Neural cell (in vitro differentiated cells): Measurements from ENCODE around the gene CEP128. TPM values are rescaled to one million over a fixed set of nuclear protein-coding genes. Genes with fewer than 3 reads are reported as not detected.

Experiments used
- H2AFZ ChIP-seq: fragments of 200-600, 300-800 bp; sonication (generic), shearing (Covaris generic); 2 replicates; pipeline ENCODE4 v1.6.0; 2014; ENCODE audit warnings: low read depth, mild to moderate bottlenecking, antibody characterized with exemption, low read length, moderate library complexity
- H3F3A ChIP-seq: fragments of 200-600 bp; shearing (Covaris generic); 2 replicates; pipeline ENCODE4 v1.6.1; 2016; ENCODE audit warnings: mild to moderate bottlenecking, moderate library complexity, mixed read lengths, antibody characterized with exemption, low read length; ENCODE audit not compliant: insufficient read depth, poor library complexity, severe bottlenecking
- H3K27ac ChIP-seq: fragments of 200-600, 300-800 bp; sonication (generic), shearing (Covaris generic); 2 replicates; pipeline ENCODE4 v1.5.1; 2014; ENCODE audit warnings: mild to moderate bottlenecking, low read length, moderate library complexity
- H3K27me3 ChIP-seq: fragments of 300-800, 200-600 bp; sonication (generic), shearing (Covaris generic); 2 replicates; pipeline ENCODE4 v1.6.0; 2014; ENCODE audit warnings: mild to moderate bottlenecking, low read depth, low read length, moderate library complexity; ENCODE audit not compliant: insufficient read depth
- H3K36me3 ChIP-seq: fragments of 300-800, 200-600 bp; sonication (generic), shearing (Covaris generic); 2 replicates; pipeline ENCODE4 v1.5.1; 2014; ENCODE audit warnings: mild to moderate bottlenecking, antibody characterized with exemption, low read length, moderate library complexity; ENCODE audit not compliant: insufficient read depth
- H3K4me2 ChIP-seq: fragments of 300-800, 200-600 bp; sonication (generic), shearing (Covaris generic); 2 replicates; pipeline ENCODE4 v1.6.0; 2014; ENCODE audit warnings: mild to moderate bottlenecking, low read length
- H3K4me3 ChIP-seq: fragments of 300-800, 200-600 bp; sonication (generic), shearing (Covaris generic); 2 replicates; pipeline ENCODE4 v1.5.1; 2014; ENCODE audit warnings: mild to moderate bottlenecking, low read length, moderate library complexity
- H3K79me2 ChIP-seq: fragments of 200-600 bp; shearing (Covaris generic); replicated peaks from 2 replicates; pipeline ENCODE4 v1.6.0; 2014; ENCODE audit warnings: mild to moderate bottlenecking, low read length, moderate library complexity; ENCODE audit not compliant: insufficient read depth
- H3K9ac ChIP-seq: fragments of 300-800, 200-600 bp; sonication (generic), shearing (Covaris generic); 2 replicates; pipeline ENCODE4 v1.6.1; 2016; ENCODE audit warnings: mild to moderate bottlenecking, low read length, mixed read lengths
- H3K9me2 ChIP-seq: fragments of 200-600 bp; shearing (Covaris generic); 2 replicates; pipeline ENCODE4 v1.6.1; 2016; ENCODE audit warnings: mild to moderate bottlenecking, low read length, mixed read lengths; ENCODE audit not compliant: insufficient read depth
- H3K9me3 ChIP-seq: fragments of 200-600, 300-800 bp; sonication (generic), shearing (Covaris generic); 2 replicates; pipeline ENCODE4 v1.6.1; 2016; ENCODE audit warnings: mild to moderate bottlenecking, mixed run types, low read length, moderate library complexity, mixed read lengths
- H4K20me1 ChIP-seq: fragments of 200-600 bp; shearing (Covaris generic); 2 replicates; pipeline ENCODE4 v1.6.1; 2016; ENCODE audit warnings: mild to moderate bottlenecking, mixed run types; ENCODE audit not compliant: insufficient read depth
- EP300 ChIP-seq: fragments of 450-650 bp; conservative IDR thresholded peaks from 2 replicates; pipeline ENCODE4 v1.6.1; 2014; ENCODE audit warnings: antibody characterized with exemption, mild to moderate bottlenecking, moderate library complexity; ENCODE audit not compliant: poor library complexity, severe bottlenecking
- EZH2 ChIP-seq: fragments of 200-600, 300-800 bp; shearing (Covaris generic), sonication (generic); IDR thresholded peaks from 2 replicates; pipeline ENCODE4 v1.6.1; 2014; ENCODE audit warnings: antibody characterized with exemption, low read length, borderline replicate concordance, mild to moderate bottlenecking; ENCODE audit not compliant: insufficient read depth, poor library complexity, severe bottlenecking
- MXI1 ChIP-seq: fragments of 450-650 bp; conservative IDR thresholded peaks from 2 replicates; pipeline ENCODE4 v1.6.1; 2014; ENCODE audit warnings: antibody characterized with exemption, mild to moderate bottlenecking; ENCODE audit not compliant: poor library complexity, severe bottlenecking
- POLR2AphosphoS5 ChIP-seq: IDR thresholded peaks from 2 replicates; pipeline ENCODE4 v1.6.1; 2012
- RAD21 ChIP-seq: fragments of 450-650 bp; conservative IDR thresholded peaks from 2 replicates; pipeline ENCODE4 v1.6.1; 2014; ENCODE audit warnings: antibody characterized with exemption, mild to moderate bottlenecking, moderate library complexity
- REST ChIP-seq: IDR thresholded peaks from 2 replicates; pipeline ENCODE4 v1.6.1; 2012; ENCODE audit warnings: borderline replicate concordance
- SMC3 ChIP-seq: fragments of 450-650 bp; conservative IDR thresholded peaks from 2 replicates; pipeline ENCODE4 v1.6.1; 2014; ENCODE audit warnings: antibody characterized with exemption, mild to moderate bottlenecking, moderate library complexity; ENCODE audit not compliant: poor library complexity
- TAF1 ChIP-seq: IDR thresholded peaks from 2 replicates; pipeline ENCODE4 v1.6.1; 2012; ENCODE audit warnings: low read depth
- polyA plus RNA-seq: library from polyadenylated mRNA; depleted of rRNA; stranded (reverse); fragments of >200 nt; gene quantifications from 2 replicates; pipeline ENCODE4 v1.2.3, GENCODE V29; 2014
- TF ChIP-seq, protein P1 (sequence below): fragments of 450-650 bp; IDR thresholded peaks from 2 replicates; pipeline ENCODE4 v1.5.1; 2014; ENCODE audit warnings: antibody characterized with exemption, mild to moderate bottlenecking, moderate library complexity; ENCODE audit not compliant: poor library complexity, severe bottlenecking

CEP128 gene
- polyA plus RNA-seq, 1 donor from 2014 or later, result 5.5 TPM

DNA sequence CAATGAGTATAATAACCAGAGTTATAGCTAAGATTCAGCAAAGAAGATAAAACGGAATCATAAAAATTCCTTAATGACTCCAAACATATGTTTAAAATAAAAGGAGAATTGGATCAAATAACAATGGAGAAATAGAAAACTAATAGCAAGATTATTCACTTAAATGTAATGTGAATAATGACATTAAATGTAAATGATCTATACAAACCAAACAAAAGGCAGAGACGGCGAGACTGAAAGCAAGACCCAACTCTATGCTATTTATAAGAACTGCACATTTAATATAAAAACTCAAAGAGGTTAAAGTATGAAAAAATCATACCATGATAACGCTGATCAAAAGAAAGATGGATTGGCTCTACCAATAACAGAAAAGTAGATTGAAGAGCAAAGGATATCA lies 10.0 kb upstream of the CEP128 start:
- H4K20me1 ChIP-seq, result no peaks in the 10 kb centered on the region
- no peak overlapping the region for H2AFZ ChIP-seq
- H3K4me3 ChIP-seq, result no peak overlapping the region
- H3K9me3 ChIP-seq, result no peaks in the 10 kb centered on the region
- TF ChIP-seq MXI1, result no peak
- no peak for TF ChIP-seq EP300
- TF ChIP-seq POLR2AphosphoS5, result no peak
- no peak for TF ChIP-seq REST
- no peak for TF ChIP-seq TAF1
- TF ChIP-seq, protein P1, sequence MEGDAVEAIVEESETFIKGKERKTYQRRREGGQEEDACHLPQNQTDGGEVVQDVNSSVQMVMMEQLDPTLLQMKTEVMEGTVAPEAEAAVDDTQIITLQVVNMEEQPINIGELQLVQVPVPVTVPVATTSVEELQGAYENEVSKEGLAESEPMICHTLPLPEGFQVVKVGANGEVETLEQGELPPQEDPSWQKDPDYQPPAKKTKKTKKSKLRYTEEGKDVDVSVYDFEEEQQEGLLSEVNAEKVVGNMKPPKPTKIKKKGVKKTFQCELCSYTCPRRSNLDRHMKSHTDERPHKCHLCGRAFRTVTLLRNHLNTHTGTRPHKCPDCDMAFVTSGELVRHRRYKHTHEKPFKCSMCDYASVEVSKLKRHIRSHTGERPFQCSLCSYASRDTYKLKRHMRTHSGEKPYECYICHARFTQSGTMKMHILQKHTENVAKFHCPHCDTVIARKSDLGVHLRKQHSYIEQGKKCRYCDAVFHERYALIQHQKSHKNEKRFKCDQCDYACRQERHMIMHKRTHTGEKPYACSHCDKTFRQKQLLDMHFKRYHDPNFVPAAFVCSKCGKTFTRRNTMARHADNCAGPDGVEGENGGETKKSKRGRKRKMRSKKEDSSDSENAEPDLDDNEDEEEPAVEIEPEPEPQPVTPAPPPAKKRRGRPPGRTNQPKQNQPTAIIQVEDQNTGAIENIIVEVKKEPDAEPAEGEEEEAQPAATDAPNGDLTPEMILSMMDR, result no peak
- no peak for TF ChIP-seq EZH2
- no peak for TF ChIP-seq SMC3
- no peak for TF ChIP-seq RAD21
- H3K79me2 ChIP-seq, result no peaks in the 10 kb centered on the region
- H3K4me2 ChIP-seq, result no peak overlapping the region
- H3K27me3 ChIP-seq, result peaks cover 11% of the 10 kb centered on the region
- H3K36me3 ChIP-seq, result no peaks in the 10 kb centered on the region
- no peaks in the 10 kb centered on the region for H3K9me2 ChIP-seq
- no peaks in the 10 kb centered on the region for H3F3A ChIP-seq
- no peak overlapping the region for H3K9ac ChIP-seq
- no peak overlapping the region for H3K27ac ChIP-seq

DNA sequence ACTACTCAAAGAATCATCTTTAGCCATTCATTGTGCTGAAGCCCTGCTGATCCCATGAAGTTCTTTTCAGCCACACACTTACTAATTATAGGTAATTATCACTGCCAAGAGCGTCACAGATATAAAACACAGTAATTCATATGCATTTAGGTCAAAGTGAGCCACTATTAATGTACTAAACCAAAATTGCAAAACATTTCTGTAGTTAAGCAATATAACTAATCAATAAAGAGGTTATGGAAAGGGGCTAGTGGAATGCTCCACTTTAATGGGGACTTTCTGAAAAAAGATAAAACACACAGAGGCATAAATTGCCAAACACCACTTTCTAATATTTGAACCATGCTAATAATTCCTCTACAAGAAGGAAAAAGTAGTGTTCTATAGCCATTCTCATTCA lies 6.8 kb upstream of the CEP128 start:
- Histone ChIP-seq H3K9me2 (no peaks in the 10 kb centered on the region), H2AFZ (no peak overlapping the region), H3K9ac (no peak overlapping the region), H3F3A (no peaks in the 10 kb centered on the region), H3K79me2 (no peaks in the 10 kb centered on the region), H3K4me3 (no peak overlapping the region), H3K4me2 (no peak overlapping the region), H3K9me3 (no peaks in the 10 kb centered on the region), H3K27ac (no peak overlapping the region), H3K36me3 (no peaks in the 10 kb centered on the region), H4K20me1 (no peaks in the 10 kb centered on the region), H3K27me3 (no peaks in the 10 kb centered on the region)
- TF ChIP-seq REST, result no peak
